Prostate gland (tissue), 2 donors: ENCODE results near the gene WDFY2.

Source experiments
- CTCF ChIP-seq, 4 experiments: fragments of 200-600 bp in 2 of 4; fragments of 450-650 bp in 2 of 4; sonication (generic) in 2 of 4; IDR thresholded peaks; 1 replicate in 3 of 4; 2 replicates in 1 of 4; pipeline ENCODE4 v1.5.1; 2016 to 2019; ENCODE audit warnings: antibody characterized with exemption in 4 of 4, mild to moderate bottlenecking in 2 of 4, moderate library complexity in 2 of 4
- POLR2A ChIP-seq: fragments of 450-650 bp; IDR thresholded peaks from one replicate; pipeline ENCODE4 v1.6.1; 2016; ENCODE audit warnings: antibody characterized with exemption, mild to moderate bottlenecking

GRCh38 chr13:51746802-51747201 lies 162.5 kb downstream of the WDFY2 start:
- no peak for TF ChIP-seq CTCF (IDR thresholded peaks at IDR 0.05)
- no peak for TF ChIP-seq POLR2A
